Smooth muscle cell of the brain vasculature (primary cell): ENCODE measurements around the gene C12orf56.
"Not testable (repeated sequence)": the region's sequence is repeated elsewhere in the genome, so short reads cannot be mapped to it uniquely, and the experiment has no call there.

Experiments
- DNase-seq: peaks from one replicate; pipeline ENCODE4 v3.0.0-alpha.2; 2012; ENCODE audit warnings: low read depth, low spot score

The C12orf56 gene

GRCh38 chr12:64318605-64319004 lies 72.0 kb downstream of the C12orf56 start:
- peak; percentile 39 for DNase-seq

- DNase-seq = no peak
Observed at GRCh38 chr12:64311877-64312276, 78.7 kb downstream of the C12orf56 start.

- DNase-seq = no peak
Observed at GRCh38 chr12:64304571-64304970, 86.0 kb downstream of the C12orf56 start.

- DNase-seq = no peak
Observed at GRCh38 chr12:64299628-64300027, 90.9 kb downstream of the C12orf56 start.

- no peak for DNase-seq
Observed at GRCh38 chr12:64296301-64296700, 94.3 kb downstream of the C12orf56 start.

GRCh38 chr12:64293654-64294364 lies 96.7 kb downstream of the C12orf56 start:
- DNase-seq = no peak

GRCh38 chr12:64293174-64293573 lies 97.4 kb downstream of the C12orf56 start:
- DNase-seq = not testable (repeated sequence)

- no peak for DNase-seq
Observed at GRCh38 chr12:64286521-64286920, 104.0 kb downstream of the C12orf56 start.

- DNase-seq = no peak
Observed at GRCh38 chr12:64284256-64284655, 106.3 kb downstream of the C12orf56 start.

- DNase-seq = no peak
Observed at GRCh38 chr12:64278421-64278820, 112.1 kb downstream of the C12orf56 start.

GRCh38 chr12:64273527-64274403 lies 116.8 kb downstream of the C12orf56 start:
- no peak for DNase-seq

GRCh38 chr12:64270411-64270810 lies 120.1 kb downstream of the C12orf56 start:
- DNase-seq = no peak

- DNase-seq = no peak
Observed at GRCh38 chr12:64269161-64269560, 121.4 kb downstream of the C12orf56 start.

GRCh38 chr12:64268409-64268808 lies 122.1 kb downstream of the C12orf56 start:
- no peak for DNase-seq

- no peak for DNase-seq
Observed at GRCh38 chr12:64265839-64266238, 124.7 kb downstream of the C12orf56 start.

GRCh38 chr12:64261813-64262212 lies 128.7 kb downstream of the C12orf56 start:
- no peak for DNase-seq

- no peak for DNase-seq
Observed at GRCh38 chr12:64258576-64258975, 132.0 kb downstream of the C12orf56 start.

- peak; percentile 46 for DNase-seq
Observed at GRCh38 chr12:64256166-64256800, 134.3 kb downstream of the C12orf56 start.

GRCh38 chr12:64255249-64255648 lies 135.3 kb downstream of the C12orf56 start:
- no peak for DNase-seq

GRCh38 chr12:64253356-64253755 lies 137.2 kb downstream of the C12orf56 start:
- no peak for DNase-seq

GRCh38 chr12:64252681-64253080 lies 137.9 kb downstream of the C12orf56 start:
- DNase-seq = no peak

- DNase-seq = no peak
Observed at GRCh38 chr12:64243809-64244208, 146.7 kb downstream of the C12orf56 start.
